ENCODE measurements around the gene C14orf180.

The C14orf180 gene

DNA sequence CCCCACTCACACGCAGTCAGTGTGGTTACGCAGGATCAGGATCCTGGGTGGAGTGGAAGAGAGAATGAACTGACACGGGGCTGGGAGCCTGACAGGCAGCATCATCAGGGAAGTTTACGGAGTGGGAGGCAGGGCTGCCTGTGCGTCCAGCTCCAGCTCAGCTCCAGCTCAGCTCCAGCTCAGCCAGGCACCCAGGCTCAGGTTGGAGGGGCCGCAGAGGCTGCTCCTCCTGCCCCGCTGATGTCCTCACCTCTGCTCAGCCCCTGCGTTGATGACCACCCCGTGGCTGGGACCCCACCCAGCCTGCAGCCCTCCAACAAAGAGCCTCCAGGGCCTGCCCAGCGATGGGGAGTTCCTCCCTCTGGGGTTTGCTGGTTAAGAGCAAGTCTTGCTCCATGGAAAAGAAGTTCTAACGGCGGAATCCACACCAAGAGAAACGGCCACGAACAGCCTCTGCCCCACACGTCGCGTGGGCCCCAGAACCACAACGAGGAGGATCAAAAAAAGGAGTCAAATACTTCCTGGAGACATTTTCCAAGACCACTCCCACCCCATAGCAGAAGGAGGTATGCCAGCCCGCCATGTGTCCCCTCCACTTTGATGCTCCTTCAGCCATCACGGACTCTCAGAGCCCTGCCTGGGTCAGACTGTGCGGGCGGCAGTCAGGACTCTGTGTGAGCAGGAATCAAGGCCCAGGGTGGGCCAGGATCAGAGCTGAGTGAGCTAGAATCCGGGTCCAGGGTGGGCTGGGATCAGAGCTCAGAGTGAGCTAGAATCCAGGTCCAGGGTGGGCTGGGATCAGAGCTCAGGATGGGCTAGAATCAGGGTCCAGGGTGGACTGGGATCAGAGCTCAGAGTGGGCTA, 17.7 kb upstream of the C14orf180 start:
- FAIRE-seq: no peak

DNA sequence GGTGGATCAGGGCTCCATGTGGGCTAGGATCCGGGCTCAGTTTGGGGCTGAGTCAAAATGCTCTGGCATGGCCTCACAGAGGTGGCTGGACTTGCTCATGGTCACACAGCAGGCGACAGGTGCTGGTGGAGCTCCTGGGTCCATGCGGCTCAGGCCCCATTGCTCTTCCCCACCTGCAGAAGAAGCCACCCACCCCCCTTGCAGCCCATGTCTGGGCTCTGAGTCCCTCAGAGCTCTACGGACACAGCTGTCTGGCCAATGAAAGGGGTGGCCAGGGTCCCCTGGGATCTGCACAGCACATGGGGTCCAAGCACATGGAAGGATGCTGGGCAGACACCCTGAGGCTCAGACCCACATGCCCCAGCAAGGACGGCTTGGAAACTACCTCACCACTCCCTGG, 17.0 kb upstream of the C14orf180 start:
- no peak for FAIRE-seq

DNA sequence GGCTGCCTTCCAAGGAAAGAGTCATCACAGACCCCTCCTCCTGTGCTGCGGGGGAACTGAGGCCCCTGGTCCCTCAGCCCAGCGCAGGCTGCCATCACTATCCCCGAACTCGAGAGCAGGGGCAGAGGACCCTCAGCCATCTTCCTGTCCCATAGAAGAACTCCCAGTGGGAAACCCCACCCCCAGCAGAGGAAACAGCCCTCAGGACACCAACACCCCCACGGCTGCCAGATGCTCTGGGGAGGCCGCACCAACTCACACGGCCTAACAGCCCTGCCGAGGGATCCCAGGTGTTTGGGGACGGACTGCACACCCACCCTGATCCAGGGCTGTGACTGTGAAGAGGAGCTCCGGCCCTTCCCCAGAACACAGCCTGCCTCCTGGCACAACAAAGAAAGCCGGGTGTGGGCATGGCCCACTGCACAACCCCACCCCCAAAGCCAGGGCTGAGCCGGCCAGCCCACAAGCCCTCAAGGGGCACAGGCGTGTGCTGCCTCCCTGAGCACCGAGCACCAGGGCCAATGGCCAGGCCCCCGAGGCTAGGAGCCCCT, 16.3 kb upstream of the C14orf180 start:
- no peak for FAIRE-seq

DNA sequence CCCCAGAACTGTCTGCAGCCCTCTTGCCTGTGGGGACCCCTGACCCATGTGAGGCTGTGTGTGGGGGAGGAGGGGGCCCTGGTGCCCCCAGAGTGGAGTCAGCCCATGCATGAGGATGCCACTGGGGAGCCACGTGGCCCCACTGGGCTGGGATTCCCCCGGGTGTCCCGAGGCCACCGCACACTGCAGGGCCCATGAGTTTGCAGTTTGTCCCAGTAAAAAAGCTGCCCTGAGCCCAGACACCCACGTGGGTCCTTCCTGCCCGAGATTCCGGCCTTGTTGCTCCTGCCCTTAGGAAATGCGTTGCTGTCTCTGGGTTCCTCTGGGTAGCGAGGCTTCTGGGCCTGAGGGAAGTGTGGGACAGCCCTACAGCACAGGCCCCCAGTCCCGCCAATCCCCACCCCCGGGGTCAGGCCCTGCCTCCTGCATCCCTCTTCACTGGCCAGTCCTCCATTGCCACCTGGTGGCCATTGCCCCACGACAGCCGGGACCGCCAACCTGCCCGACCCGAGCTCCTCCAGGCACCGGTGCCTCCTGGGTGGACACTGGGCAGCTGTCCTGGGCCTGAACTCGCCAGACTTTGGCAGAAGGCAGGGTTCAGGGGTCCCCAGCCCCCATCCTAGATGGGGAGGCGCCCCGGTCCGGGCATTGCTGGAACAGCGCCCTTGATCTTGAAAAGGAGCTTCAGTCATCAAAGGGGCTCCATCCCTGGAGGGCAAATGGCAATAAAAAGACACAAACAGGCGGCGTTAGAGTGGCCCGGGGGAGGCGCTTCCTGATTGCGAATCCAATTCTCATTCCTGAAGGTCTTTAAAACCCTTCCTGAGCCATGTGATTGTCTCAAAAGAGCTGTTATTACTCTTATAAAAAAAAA, 15.6 kb upstream of the C14orf180 start:
- FAIRE-seq: no peak

DNA sequence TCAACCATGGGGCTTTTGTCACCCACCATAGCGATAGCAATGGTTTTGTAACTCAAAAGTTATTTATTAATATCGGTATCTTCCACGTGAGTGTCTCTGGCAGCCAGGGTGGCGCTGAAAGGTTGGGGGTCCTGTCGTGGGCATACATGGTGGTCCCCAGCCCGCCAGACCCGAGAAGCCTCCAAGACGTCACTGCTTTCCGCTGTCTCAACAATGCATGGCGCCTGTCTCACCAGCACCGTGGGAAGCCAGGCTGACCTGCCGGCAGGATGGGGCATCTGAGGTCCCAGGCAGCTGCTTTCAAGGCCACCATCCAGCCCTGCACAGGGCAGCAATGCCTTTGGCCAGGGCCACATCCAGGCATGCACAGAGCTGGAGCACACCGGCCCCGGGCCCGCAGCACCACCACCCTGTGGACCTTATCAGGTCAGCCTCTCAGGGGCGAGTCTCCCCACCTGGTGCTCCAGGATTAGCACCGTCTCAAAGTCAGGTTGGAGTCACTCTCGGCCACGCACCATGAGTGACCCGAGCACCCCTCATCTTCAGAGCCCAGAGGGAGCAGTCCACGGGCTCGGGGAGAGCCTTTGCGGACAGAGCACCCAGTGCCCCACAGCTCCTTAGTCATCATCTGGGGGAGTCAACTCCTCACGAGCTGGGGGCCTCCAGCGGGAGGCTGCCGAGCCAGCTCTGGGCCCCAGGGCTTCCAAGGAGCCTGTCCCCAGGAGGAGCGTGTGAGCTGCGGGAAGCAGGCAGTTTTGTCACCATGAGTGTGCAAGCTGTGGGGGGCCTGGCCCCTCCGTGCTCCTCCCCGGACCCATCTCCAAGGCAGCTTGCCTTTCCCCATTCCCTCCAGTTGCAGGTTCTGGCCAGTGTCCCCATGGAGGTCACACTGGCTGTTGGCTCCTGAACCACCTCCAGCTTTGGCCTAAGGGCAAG, 14.6 kb upstream of the C14orf180 start:
- FAIRE-seq: no peak

DNA sequence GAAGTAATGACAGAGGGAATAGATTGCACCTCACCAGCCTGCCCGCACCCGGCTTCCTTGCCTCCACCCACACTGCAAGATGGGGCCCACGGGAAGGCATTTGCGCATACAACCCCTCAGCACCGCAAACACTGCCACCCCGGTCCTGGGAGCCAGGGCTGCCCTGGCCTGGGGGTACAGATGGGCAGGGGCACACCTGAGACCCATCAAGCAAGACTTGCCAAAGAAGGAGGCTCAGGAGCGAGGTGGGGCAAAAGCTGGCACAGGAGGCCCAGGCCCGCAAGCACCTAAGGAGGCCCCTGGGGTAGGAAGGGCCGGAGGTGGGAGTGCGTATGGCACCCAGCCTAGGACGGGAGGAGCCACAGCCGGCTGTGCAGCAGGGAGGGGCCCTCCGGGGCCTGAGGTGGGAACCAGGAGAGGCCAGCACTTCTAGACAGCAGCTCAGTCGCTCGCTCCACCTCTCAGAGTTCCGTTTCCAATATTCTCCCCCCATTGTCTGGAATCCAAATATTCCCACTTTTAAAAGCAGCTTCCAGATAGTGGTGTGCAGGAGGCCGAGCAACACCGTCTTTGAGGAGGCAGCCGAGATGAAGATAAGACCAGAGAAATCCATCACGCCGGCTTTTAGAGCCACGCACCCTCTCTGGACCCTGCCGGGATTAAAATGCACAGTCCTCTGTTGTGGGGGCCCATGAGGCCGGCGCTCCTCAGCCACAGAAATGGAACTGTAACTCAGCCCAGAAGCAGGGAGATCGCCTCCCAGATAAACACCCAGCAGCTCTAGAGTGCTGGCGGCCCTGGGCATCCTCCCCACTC, 12.2 kb upstream of the C14orf180 start:
- no peak for FAIRE-seq

DNA sequence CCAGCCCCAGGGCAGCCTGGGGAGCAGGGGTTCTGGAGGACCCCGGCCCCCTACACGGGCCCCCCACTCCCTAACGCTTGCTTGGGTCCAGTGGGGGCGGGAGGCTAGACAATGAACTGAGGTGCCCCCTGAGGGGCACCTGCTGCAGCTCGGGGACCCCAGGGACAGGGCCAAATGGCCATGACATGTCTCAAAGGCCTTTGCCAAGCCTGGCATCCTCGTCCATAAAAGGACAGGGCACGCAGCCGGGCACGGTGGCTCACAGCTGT, 11.7 kb upstream of the C14orf180 start:
- FAIRE-seq: no peak

DNA sequence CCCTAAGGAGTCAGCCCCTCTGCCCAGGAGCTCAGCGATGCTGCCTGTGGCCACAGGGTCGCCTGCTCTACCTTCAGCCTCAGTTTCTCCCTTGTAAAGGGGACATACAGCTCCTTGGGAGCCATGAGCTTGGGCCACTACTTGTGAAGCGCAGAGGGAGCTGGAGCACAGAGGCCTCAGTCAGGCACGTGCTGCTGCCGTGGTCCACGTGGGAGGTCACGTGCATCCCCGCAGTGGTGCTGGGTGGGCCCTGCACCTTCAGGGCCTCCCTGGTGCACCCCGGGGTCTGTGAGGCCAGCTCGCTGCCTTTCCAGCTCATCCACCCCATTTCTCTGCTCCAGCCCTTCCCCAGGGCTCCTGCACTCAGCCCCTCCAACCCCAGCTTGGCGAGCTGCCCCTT, 10.9 kb upstream of the C14orf180 start:
- no peak for FAIRE-seq

DNA sequence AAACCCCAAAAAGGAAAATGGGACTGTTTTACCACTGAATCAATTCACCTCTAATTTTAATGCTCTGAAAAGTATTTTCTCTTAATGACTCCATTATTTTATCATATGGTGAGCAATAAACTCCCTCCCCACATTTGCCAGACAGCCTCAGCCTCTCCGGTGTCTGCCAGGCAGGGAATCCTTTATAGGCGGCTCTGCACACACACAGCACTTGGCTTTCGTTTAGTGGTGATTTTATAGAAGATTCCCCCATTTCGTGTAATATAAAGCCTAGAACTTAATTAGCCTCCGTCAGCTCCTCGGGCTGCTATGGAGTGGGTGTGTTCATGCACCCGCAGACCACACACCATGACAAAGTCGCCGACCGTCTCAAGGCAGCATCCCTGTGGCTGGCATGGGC, 10.1 kb upstream of the C14orf180 start:
- FAIRE-seq: no peak

DNA sequence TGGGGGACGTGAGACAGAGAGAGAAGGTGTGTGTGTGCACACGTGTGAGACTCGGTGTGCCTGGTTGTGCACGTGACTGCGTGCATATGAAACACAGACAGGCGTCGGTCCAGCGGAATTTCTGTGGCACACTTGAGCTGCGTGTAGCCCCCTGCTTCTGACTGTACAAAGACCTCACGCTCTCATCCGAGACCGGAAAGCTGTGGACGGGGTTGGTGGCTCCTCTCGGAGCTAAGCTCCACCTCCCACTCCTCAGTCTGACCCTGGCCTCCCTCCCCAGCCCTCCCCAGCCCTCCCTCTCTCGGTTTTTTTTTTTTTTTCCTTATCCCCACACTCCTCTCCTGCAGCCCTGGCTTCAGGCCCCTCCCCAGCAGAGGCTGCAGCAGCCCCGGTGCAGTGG, 8.3 kb upstream of the C14orf180 start:
- FAIRE-seq: no peak

DNA sequence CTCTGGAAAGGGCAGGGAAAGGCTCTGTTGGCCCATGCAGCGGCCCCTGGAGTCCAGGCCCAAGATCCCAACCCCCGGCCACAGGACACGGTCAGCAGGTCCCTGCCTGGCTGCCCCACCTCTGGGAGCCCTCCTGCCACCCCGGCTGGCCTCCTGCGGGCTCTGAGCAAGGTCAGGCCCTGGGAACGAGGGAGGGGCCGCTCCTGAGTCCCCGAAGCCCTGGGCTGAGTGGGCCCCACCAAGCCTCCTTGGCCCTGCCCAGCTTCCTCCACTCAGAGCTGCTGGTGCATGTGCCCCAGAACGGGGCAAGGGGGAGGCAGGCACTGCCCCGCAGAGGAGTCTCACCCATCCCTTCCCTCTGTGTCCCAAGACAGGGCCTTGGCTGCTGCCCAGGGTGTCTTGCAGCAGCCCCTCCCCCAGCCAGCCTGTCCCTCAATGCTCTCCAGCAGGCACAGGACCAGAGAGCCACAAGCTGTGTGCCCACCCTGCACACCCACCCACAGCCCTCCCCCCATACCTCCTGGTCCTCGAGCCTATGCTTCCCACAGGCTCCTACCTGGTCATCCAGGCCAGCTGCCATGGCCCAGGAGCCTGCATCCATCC, 7.4 kb upstream of the C14orf180 start:
- FAIRE-seq: no peak

DNA sequence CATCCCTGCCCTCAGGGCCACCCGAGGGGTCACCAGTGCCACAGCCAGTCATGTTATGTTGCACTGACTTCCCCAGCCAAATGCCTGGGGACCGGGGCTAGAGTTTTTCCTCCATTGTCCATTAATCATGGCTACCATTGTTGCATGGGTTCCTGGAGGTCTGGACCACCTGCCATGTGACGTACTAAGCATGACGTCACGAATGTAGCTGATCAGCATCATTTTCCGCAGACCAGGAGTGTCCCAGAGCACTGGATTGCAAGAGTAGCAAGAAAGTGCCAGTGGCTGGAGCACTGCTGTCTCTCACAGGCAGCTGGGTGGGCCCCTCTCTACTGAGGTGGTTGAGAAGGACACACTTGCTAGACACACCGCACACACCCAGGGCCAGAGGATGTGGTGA, 6.9 kb upstream of the C14orf180 start:
- no peak for FAIRE-seq

DNA sequence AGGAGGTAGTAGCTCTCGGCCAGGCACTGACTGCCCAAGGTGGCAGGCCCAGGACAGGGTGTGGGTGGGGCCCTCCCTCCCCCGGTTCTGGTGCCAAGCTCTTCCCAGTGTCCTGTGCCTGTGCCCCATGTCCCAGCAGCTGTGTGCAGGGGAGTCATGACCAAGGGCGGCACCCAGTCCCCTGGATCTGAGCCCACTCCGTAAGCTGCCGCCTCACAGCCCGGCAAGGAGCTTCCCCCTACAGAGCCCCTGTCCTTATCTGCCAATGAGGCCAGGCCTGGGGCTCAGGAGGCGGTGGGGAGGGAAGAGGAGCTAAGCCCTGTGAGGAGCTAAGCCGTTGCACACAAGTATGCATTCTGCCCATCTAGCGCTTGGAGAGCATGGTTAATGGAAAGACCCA, 5.6 kb upstream of the C14orf180 start:
- FAIRE-seq: no peak

DNA sequence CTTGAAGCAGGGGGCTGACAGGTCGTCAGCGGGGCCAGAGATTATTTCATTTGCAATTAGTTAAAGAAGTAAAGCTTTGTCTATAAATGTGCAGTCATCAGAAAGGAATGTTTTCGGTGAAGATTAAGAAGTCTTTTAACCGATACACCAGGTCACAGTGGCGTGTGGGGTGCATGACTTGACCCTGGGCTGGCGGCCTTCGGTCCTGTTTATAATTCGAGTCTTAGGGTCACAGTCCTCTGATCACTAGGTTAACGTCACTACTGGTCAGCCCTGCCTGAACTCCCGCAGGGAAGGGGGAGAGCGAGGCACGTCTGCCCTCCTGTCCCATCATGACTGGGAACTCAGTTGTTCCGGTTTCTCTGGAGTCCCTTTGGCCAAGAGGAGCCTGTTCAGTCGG, 5.0 kb upstream of the C14orf180 start:
- no peak for FAIRE-seq

DNA sequence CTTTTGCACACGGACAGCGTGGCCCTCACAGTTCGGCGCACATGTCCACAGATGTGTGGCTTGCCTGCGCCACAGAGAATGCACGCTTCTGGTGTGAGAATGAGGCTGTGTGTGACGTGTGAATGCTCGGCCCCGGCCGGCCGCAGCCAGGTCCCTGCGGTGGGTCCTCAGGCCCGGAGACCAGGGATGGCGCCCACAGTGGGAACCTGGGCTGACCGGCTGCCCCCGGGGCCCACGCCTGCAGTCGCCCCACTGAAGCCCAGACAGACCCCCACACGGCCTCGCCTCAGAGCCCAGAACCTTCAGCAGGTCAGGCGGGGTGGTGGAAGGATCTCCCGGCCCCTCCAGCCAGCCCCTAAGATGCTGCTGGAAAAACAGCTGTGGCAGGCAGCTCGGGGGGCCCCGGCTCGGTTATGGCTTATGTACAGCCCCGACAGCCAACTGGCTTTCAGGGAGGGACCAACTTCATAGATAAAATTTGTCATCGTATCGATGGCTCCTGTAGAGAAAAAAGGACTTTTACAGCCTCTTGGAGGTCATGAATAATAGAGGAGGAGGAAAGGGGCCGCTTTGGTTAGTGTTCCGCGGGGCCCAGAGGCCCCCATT, 4.5 kb upstream of the C14orf180 start:
- FAIRE-seq: no peak

DNA sequence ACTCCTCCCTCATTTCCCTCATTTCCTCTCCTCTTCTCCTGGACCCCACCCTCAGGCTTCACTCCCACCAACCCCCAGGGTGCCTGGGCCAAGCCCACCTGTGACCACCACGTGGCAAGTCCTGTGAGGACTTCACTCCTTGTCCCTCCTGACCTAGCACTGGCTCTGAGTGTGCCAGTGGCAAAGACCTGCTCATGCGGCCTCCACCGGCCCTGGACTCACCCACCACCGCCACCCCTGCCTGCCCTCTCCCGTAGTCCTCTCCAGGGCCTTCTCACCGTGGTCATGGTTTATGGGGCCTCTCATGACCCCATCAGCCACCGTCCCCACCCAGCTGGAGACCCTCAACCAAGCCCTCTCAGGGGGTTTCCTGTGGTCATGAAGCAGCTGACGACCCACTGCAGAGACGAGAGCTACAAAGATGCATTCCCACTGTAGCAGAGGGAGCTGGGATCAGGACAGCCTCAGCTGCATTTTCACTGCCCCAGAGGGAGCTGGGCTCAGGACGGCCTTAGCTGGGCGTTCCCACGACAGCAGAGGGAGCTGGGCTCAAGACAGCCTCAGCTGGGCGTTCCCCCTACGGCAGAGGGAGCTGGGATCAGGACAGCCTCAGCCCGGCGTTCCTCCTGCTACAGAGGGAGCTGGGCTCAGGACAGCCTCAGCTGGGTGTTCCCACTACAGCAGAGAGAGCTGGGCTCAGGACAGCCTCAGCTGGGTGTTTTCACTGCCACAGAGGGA, 3.2 kb upstream of the C14orf180 start:
- FAIRE-seq: no peak

DNA sequence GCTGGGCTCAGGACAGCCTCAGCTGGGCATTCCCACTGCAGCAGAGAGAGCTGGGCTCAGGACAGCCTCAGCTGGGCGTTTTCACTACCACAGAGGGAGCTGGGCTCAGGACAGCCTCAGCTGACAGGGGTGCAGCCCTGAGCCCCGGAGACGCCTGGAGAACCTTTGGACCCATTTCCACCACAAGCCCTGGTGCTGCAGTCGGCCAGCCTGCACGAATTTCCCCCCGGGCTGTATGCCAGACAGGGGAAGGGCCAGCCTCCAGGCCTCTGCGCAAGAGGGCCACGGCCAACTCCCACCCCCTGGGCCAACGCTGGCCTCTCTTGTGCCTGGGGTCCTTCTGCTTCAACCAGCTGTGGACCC, 2.6 kb upstream of the C14orf180 start:
- no peak for FAIRE-seq

DNA sequence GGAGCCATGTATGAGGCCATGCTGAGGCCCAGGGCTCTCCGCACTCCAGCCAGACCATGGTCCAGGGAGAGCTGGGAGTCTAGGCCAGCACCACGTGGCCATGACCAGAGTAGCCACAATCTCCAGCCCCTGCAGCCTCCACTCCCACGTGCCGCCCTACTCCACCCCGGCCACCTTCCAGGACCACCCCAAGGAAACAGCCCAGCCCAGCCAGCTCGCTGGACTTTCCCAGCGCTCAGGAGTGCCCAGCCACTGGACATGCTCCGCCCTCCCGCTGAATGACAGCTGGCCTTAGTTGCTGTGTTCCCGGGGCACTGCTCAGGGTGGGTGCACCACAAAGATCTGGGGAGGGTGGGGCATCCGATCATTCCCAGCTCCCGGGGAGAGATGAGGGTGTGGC, 2.1 kb upstream of the C14orf180 start:
- FAIRE-seq: no peak

DNA sequence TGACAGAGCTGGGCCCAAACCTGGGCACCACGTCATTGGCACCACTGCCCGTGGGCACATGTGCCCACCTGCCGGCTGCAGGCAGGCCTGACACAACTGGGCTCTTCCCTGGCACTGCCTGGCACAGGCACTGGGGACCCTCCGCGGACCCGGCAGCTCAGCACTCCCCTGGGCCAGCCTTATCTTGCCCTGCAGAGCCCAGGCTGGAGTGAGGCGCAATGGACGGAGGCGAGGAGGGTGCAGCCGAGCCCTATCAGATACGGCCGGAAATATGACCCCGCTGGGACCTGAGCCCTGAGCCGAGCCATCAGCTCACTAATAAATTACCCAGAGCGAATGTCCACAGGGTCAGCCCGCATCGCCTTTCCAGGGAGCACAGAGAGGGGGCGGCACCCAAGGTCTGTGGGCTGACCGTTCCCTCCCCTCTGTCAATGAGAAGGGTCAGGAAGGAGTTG, 1.7 kb upstream of the C14orf180 start:
- FAIRE-seq: no peak

DNA sequence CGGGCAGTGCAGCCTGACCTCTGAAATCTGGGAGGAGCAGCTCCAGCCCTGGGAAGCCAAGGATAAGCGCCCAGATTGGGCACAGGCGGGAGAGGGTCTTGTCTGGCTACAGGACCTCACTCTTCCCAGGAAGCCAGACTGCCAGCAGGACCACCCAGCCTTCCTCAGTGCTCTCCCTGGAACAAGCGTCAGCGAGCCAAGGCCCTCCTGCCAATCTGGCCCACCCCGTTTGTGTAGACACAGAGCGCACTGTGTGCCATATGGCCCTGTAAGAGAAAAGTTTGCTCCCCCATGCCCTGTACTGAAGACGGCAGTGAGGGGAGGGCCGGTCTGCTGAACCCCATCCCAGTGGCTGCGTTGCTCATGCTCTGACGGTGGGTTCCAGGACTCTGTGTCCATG, 1.2 kb upstream of the C14orf180 start:
- FAIRE-seq: no peak
